Neural crest cell (in vitro differentiated cells): ENCODE results near the gene KRTAP9-6. TPM values are rescaled to one million over a fixed set of nuclear protein-coding genes. Genes with fewer than 3 reads are reported as not detected.
"Not testable (repeated sequence)": the region's sequence is repeated elsewhere in the genome, so short reads cannot be mapped to it uniquely, and the experiment has no call there.

Experiments
- DNase-seq: peaks from one replicate; pipeline ENCODE4 v3.0.0; 2021; ENCODE audit warnings: low read depth, mixed read lengths, low spot score
- H3K27ac Mint-ChIP-seq: one replicate; pipeline ENCODE4 v1.8.0; 2021; ENCODE audit warnings: mild to moderate bottlenecking, mixed read lengths; ENCODE audit not compliant: unreplicated experiment
- H3K27me3 Mint-ChIP-seq: 2 replicates; pipeline ENCODE4 v1.8.0; 2021; ENCODE audit warnings: low read depth, mild to moderate bottlenecking, mixed read lengths
- H3K36me3 Mint-ChIP-seq: 2 replicates; pipeline ENCODE4 v1.8.0; 2021; ENCODE audit warnings: low read depth, mild to moderate bottlenecking, mixed read lengths
- H3K4me1 Mint-ChIP-seq: 2 replicates; pipeline ENCODE4 v1.8.0; 2021; ENCODE audit warnings: mixed read lengths
- H3K4me3 Mint-ChIP-seq: one replicate; pipeline ENCODE4 v1.8.0; 2021; ENCODE audit warnings: mild to moderate bottlenecking, mixed read lengths
- H3K9me3 Mint-ChIP-seq: 2 replicates; pipeline ENCODE4 v1.8.0; 2021; ENCODE audit warnings: mixed read lengths
- CTCF ChIP-seq: fragments of 200-600 bp; sonication (generic); conservative IDR thresholded peaks from 2 replicates; pipeline ENCODE4 v1.5.0; 2021; ENCODE audit warnings: antibody characterized with exemption, mild to moderate bottlenecking
- total RNA-seq: library from RNA; stranded (reverse); gene quantifications from 2 replicates; pipeline ENCODE4 v1.2.1, GENCODE V29; 2021

KRTAP9-6 gene
- total RNA-seq, 1 donor from 2014 or later, result not detected

- no peaks in the 10 kb centered on the region for H3K4me1 Mint-ChIP-seq
- DNase-seq, result no peak
- peaks cover 96% of the 10 kb centered on the region for H3K27me3 Mint-ChIP-seq
- H3K27ac Mint-ChIP-seq, result no peak overlapping the region
- H3K36me3 Mint-ChIP-seq, result no peaks in the 10 kb centered on the region
- peaks cover 1% of the 10 kb centered on the region for H3K9me3 Mint-ChIP-seq
- no peak for TF ChIP-seq CTCF
- no peak overlapping the region for H3K4me3 Mint-ChIP-seq
These were observed 10.3 kb upstream of the KRTAP9-6 start for GRCh38 chr17:41254861-41255260.

GRCh38 chr17:41255381-41256290, 9.5 kb upstream of the KRTAP9-6 start, which contains the start of gene KRTAP9-9:
KRTAP9-9 (plus strand) TSS chr17:41255384.
- H3K4me1 Mint-ChIP-seq, H3K36me3 Mint-ChIP-seq: not testable (repeated sequence)

GRCh38 chr17:41256291-41256685, 8.9 kb upstream of the KRTAP9-6 start:
- Mint-ChIP-seq H3K27ac (no peak overlapping the region), H3K4me3 (no peak overlapping the region), H3K27me3 (peaks cover 96% of the 10 kb centered on the region), H3K9me3 (peaks cover 6% of the 10 kb centered on the region), H3K36me3 (no peaks in the 10 kb centered on the region), H3K4me1 (no peaks in the 10 kb centered on the region)
- DNase-seq, result no peak
- no peak for TF ChIP-seq CTCF

More at GRCh38 chr17:41255381-41256290, 9.5 kb upstream of the KRTAP9-6 start, which contains the start of gene KRTAP9-9:
- H3K4me3 Mint-ChIP-seq, DNase-seq, H3K27ac Mint-ChIP-seq, H3K9me3 Mint-ChIP-seq: not testable (repeated sequence)
- peaks cover 96% of the 10 kb centered on the region for H3K27me3 Mint-ChIP-seq

- Mint-ChIP-seq H3K9me3 (peaks cover 6% of the 10 kb centered on the region), H3K27me3 (peaks cover 95% of the 10 kb centered on the region), H3K36me3 (no peaks in the 10 kb centered on the region), H3K4me3 (no peak overlapping the region), H3K27ac (no peak overlapping the region), H3K4me1 (no peaks in the 10 kb centered on the region)
- no peak for DNase-seq
- TF ChIP-seq CTCF, result no peak
These were observed 6.8 kb upstream of the KRTAP9-6 start for GRCh38 chr17:41258406-41258805.

DNA sequence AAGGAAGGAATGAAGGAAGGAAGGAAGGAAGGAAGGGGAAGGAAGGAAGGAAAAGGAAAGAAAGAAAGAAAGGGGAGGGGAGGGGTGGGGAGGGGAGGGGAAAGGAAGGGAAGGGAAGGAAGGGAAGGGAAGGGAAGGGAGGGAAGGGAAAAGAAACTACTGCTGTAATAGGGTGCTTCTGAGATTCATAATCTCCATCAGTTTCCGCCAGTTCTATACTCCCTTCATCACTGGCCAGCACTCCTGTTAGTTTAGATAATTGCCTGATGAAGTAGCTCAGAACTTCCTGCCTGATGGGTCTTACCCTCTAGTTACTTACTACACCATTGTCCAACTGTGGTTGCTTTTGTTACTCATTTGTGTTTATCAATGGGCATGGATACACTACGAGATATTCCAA, 2.0 kb upstream of the KRTAP9-6 start:
- Mint-ChIP-seq H3K9me3 (peaks cover 6% of the 10 kb centered on the region), H3K36me3 (no peaks in the 10 kb centered on the region), H3K27ac (no peak overlapping the region), H3K27me3 (peaks cover 67% of the 10 kb centered on the region), H3K4me1 (no peaks in the 10 kb centered on the region), H3K4me3 (no peak overlapping the region)
- DNase-seq, result no peak
- no peak for TF ChIP-seq CTCF

DNA sequence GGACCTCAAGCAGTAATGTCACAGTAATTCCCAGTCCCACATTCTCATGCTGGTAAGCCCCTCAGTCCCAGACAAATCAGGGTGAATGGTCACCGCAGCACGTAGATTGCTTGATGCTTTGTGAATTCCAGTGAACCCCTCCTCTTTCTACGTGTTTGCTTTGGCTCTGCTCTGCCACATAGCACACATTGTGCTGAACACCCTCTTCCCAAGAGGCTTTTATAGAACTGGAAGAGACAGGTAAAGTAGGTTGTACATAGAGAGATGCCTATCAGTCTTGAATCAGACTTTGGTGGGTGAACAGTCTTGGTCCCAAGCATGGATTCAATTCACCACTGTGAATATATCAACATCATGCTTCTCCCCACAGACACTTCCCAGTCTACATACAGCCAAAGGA, 579 bp upstream of the KRTAP9-6 start:
- TF ChIP-seq CTCF, result no peak
- H3K27ac Mint-ChIP-seq, result no peak overlapping the region
- H3K4me3 Mint-ChIP-seq, result no peak overlapping the region
- peaks cover 6% of the 10 kb centered on the region for H3K9me3 Mint-ChIP-seq
- H3K4me1 Mint-ChIP-seq, result no peaks in the 10 kb centered on the region
- peaks cover 53% of the 10 kb centered on the region for H3K27me3 Mint-ChIP-seq
- no peak for DNase-seq
- no peaks in the 10 kb centered on the region for H3K36me3 Mint-ChIP-seq
